WTC11 (cell line): Measurements from ENCODE around the gene THUMPD3. TPM values are rescaled to one million over a fixed set of nuclear protein-coding genes. Genes with fewer than 3 reads are reported as not detected.

ENCODE experiments used
- ATAC-seq: fragments of 200-7000 bp; cut with Tn5 transposase; 2 replicates; pipeline ENCODE4 v1.10.0; 2021; ENCODE audit warnings: mild to moderate bottlenecking, moderate library complexity
- CTCF ChIA-PET: fragments of 300-600 bp; sonication (Branson Sonifier 250); formaldehyde crosslinking; loops from one replicate; lab custom pipeline; 2021; ENCODE audit warnings: antibody characterized with exemption; lab: Charles Lee
- POLR2A ChIA-PET: fragments of 350-600 bp; sonication (Branson Sonifier 250); formaldehyde crosslinking; loops from one replicate; lab custom pipeline; 2021; ENCODE audit warnings: antibody characterized with exemption; lab: Charles Lee
- DNase-seq: peaks from one replicate; pipeline ENCODE4 v3.0.0; 2021; ENCODE audit warnings: low spot score
- H3K27ac Mint-ChIP-seq: 2 replicates; pipeline ENCODE4 v1.8.0; 2021; ENCODE audit warnings: mixed read lengths
- H3K27me3 Mint-ChIP-seq: 2 replicates; pipeline ENCODE4 v1.8.0; 2021; ENCODE audit warnings: low read depth, mild to moderate bottlenecking, moderate library complexity, mixed read lengths
- H3K36me3 Mint-ChIP-seq: 2 replicates; pipeline ENCODE4 v1.8.0; 2021; ENCODE audit warnings: mixed read lengths
- H3K4me1 Mint-ChIP-seq: 2 replicates; pipeline ENCODE4 v1.8.0; 2022; ENCODE audit warnings: mixed read lengths
- H3K4me3 Mint-ChIP-seq: 2 replicates; pipeline ENCODE4 v1.8.0; 2021; ENCODE audit warnings: mild to moderate bottlenecking, moderate library complexity, mixed read lengths
- H3K9me3 Mint-ChIP-seq: 2 replicates; pipeline ENCODE4 v1.8.0; 2021; ENCODE audit warnings: mixed read lengths
- CREM ChIP-seq: sonication (generic); formaldehyde crosslinking; IDR thresholded peaks from 2 replicates; pipeline ENCODE4 v1.8.1; 2022; ENCODE audit warnings: mild to moderate bottlenecking, missing genetic modification reagents, moderate library complexity
- EMX1 ChIP-seq: fragments of 250-450 bp; sonication (Bioruptor Pico); IDR thresholded peaks from 2 replicates; pipeline ENCODE4 v1.8.0; 2021; ENCODE audit warnings: mild to moderate bottlenecking
- GTF2I ChIP-seq: fragments of 250-450 bp; sonication (Bioruptor Pico); conservative IDR thresholded peaks from 2 replicates; pipeline ENCODE4 v1.4.0; 2021; ENCODE audit warnings: mild to moderate bottlenecking
- JUN ChIP-seq: sonication (generic); formaldehyde crosslinking; IDR thresholded peaks from 2 replicates; pipeline ENCODE4 v1.8.0; 2023; ENCODE audit warnings: mild to moderate bottlenecking, missing genetic modification reagents
- KAT7 ChIP-seq: sonication (generic); formaldehyde crosslinking; IDR thresholded peaks from 2 replicates; pipeline ENCODE4 v1.8.1; 2023; ENCODE audit warnings: missing genetic modification reagents, mild to moderate bottlenecking, borderline replicate concordance
- NFATC4 ChIP-seq: fragments of 250-450 bp; sonication (Bioruptor Pico); IDR thresholded peaks from 2 replicates; pipeline ENCODE4 v1.9.0; 2021; ENCODE audit warnings: mild to moderate bottlenecking
- NFE2L1 ChIP-seq: sonication (generic); formaldehyde crosslinking; IDR thresholded peaks from 2 replicates; pipeline ENCODE4 v1.8.1; 2023; ENCODE audit warnings: missing genetic modification reagents
- NR3C1 ChIP-seq: sonication (generic); formaldehyde crosslinking; conservative IDR thresholded peaks from 2 replicates; pipeline ENCODE4 v1.8.1; 2023; ENCODE audit warnings: low read depth, mild to moderate bottlenecking, missing genetic modification reagents
- PRRX2 ChIP-seq: fragments of 250-450 bp; sonication (Bioruptor Pico); IDR thresholded peaks from 2 replicates; pipeline ENCODE4 v1.8.0; 2021; ENCODE audit warnings: mild to moderate bottlenecking
- RELA ChIP-seq: sonication (generic); formaldehyde crosslinking; IDR thresholded peaks from 2 replicates; pipeline ENCODE4 v1.8.1; 2022; ENCODE audit warnings: missing genetic modification reagents, mild to moderate bottlenecking, borderline replicate concordance
- SOX15 ChIP-seq: fragments of 250-450 bp; sonication (Bioruptor Pico); IDR thresholded peaks from 2 replicates; pipeline ENCODE4 v1.9.0; 2021; ENCODE audit warnings: mild to moderate bottlenecking
- ZNF416 ChIP-seq: fragments of 250-450 bp; sonication (Bioruptor Pico); IDR thresholded peaks from 2 replicates; pipeline ENCODE4 v1.9.0; 2021; ENCODE audit warnings: mild to moderate bottlenecking, inconsistent platforms
- total RNA-seq: library from RNA; stranded (reverse); gene quantifications from 3 replicates; pipeline ENCODE4 v1.2.3, GENCODE V29; 2021
- TF ChIP-seq, protein P1 (sequence below): sonication (generic); formaldehyde crosslinking; IDR thresholded peaks from 2 replicates; pipeline ENCODE4 v1.8.0; 2022; ENCODE audit warnings: mild to moderate bottlenecking, missing genetic modification reagents
- TF ChIP-seq, protein P2 (sequence below): sonication (generic); formaldehyde crosslinking; IDR thresholded peaks from 2 replicates; pipeline ENCODE4 v1.8.0; 2022; ENCODE audit warnings: missing genetic modification reagents
- TF ChIP-seq, protein P3 (sequence below): sonication (generic); formaldehyde crosslinking; IDR thresholded peaks from 2 replicates; pipeline ENCODE4 v1.8.0; 2023; ENCODE audit warnings: mild to moderate bottlenecking, missing genetic modification reagents
- TF ChIP-seq, protein P4 (sequence below): sonication (generic); formaldehyde crosslinking; IDR thresholded peaks from 2 replicates; pipeline ENCODE4 v1.8.0; 2023; ENCODE audit warnings: missing genetic modification reagents, mild to moderate bottlenecking, borderline replicate concordance
- TF ChIP-seq, protein P5 (sequence below): fragments of 250-450 bp; sonication (Bioruptor Pico); IDR thresholded peaks from 2 replicates; pipeline ENCODE4 v1.8.0; 2021; ENCODE audit warnings: mild to moderate bottlenecking
- TF ChIP-seq, protein P6 (sequence below): sonication (generic); formaldehyde crosslinking; IDR thresholded peaks from 2 replicates; pipeline ENCODE4 v1.8.0; 2022; ENCODE audit warnings: mild to moderate bottlenecking, missing genetic modification reagents
- TF ChIP-seq, protein P7 (sequence below): sonication (generic); formaldehyde crosslinking; IDR thresholded peaks from 2 replicates; pipeline ENCODE4 v1.8.1; 2023; ENCODE audit warnings: mild to moderate bottlenecking, missing genetic modification reagents

The THUMPD3 gene
- total RNA-seq, 1 experiment from 2014 or later: 67.5 TPM

DNA sequence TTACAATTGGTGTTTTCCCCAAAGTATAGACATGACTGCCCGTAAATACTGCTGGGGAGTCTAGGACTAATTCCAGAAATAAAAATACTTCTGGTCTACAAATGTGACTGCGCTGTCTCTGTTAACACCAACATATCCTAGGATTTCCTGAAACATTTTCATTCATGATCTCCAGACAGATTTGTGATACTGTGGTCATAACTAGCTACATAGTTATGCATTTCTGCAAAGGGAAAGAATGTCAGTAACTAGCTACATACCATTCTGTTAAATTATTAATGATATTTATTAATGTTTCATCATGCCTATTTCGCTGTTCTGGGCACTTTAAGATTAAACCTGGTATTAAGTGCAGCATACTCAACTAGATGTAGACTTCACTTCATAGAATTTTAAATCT, 67.9 kb downstream of the THUMPD3 start:
- no peak overlapping the region for H3K4me3 Mint-ChIP-seq
- H3K27ac Mint-ChIP-seq: no peak overlapping the region
- ATAC-seq (no peak), DNase-seq (no peak)
- ChIA-PET CTCF (no interaction called here), POLR2A (no interaction called here)
- peaks cover 85% of the 10 kb centered on the region for H3K36me3 Mint-ChIP-seq
- no peaks in the 10 kb centered on the region for H3K27me3 Mint-ChIP-seq
- no peaks in the 10 kb centered on the region for H3K4me1 Mint-ChIP-seq
- TF ChIP-seq, protein P1, sequence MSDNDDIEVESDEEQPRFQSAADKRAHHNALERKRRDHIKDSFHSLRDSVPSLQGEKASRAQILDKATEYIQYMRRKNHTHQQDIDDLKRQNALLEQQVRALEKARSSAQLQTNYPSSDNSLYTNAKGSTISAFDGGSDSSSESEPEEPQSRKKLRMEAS (CRISPR knock-in tag): no peak
- TF ChIP-seq, protein P2, sequence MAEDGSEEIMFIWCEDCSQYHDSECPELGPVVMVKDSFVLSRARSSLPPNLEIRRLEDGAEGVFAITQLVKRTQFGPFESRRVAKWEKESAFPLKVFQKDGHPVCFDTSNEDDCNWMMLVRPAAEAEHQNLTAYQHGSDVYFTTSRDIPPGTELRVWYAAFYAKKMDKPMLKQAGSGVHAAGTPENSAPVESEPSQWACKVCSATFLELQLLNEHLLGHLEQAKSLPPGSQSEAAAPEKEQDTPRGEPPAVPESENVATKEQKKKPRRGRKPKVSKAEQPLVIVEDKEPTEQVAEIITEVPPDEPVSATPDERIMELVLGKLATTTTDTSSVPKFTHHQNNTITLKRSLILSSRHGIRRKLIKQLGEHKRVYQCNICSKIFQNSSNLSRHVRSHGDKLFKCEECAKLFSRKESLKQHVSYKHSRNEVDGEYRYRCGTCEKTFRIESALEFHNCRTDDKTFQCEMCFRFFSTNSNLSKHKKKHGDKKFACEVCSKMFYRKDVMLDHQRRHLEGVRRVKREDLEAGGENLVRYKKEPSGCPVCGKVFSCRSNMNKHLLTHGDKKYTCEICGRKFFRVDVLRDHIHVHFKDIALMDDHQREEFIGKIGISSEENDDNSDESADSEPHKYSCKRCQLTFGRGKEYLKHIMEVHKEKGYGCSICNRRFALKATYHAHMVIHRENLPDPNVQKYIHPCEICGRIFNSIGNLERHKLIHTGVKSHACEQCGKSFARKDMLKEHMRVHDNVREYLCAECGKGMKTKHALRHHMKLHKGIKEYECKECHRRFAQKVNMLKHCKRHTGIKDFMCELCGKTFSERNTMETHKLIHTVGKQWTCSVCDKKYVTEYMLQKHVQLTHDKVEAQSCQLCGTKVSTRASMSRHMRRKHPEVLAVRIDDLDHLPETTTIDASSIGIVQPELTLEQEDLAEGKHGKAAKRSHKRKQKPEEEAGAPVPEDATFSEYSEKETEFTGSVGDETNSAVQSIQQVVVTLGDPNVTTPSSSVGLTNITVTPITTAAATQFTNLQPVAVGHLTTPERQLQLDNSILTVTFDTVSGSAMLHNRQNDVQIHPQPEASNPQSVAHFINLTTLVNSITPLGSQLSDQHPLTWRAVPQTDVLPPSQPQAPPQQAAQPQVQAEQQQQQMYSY (CRISPR knock-in tag): no peak
- TF ChIP-seq, all 79 proteins: peak for 0
- H3K9me3 Mint-ChIP-seq: no peaks in the 10 kb centered on the region

DNA sequence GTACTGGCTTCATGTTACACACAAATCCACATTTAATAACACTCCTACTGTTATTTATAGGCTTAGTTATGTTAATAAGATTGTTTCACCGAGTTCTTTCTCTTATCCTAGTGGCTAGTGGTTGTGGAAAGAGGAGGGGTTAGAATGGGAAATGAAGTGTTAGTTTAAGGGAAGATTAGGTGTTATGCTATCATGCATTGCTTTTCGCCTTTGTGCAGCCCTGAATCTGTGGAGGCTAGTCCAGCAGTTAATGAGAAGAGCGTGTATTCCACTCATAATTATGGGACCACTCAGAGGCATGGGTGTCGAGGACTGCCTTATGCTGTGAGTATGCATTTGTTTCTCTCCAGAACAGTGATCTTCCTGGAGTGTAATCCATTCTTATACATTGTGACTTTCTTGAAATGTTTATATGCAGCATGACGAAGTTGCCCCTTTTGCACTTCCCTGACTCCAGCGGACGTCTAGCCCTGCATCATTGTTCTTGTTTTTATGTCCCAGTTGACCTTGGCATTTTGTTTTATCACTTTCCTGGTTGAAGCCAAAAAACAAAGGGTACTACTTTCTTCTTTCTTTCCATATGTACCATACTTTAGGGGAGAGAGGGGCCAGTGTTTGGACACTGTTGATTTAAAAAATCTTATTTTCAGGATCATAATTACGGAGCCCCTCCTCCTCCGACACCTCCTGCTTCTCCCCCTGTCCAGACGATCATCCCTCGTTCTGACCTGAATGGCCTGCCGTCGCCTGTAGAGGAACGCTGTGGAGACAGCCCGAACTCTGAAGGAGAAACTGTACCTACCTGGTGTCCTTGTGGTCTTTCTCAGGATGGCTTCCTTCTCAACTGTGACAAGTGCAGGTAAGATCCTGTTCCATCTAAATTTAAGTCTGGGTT, 71.0 kb downstream of the THUMPD3 start:
- ATAC-seq: no peak
- H3K27me3 Mint-ChIP-seq: no peaks in the 10 kb centered on the region
- H3K4me1 Mint-ChIP-seq: no peaks in the 10 kb centered on the region
- TF ChIP-seq GTF2I (CRISPR knock-in tag) (no peak), CREM (no peak), JUN (CRISPR knock-in tag) (no peak), RELA (CRISPR knock-in tag) (no peak), SOX15 (CRISPR knock-in tag) (no peak), NFATC4 (CRISPR knock-in tag) (no peak), PRRX2 (CRISPR knock-in tag) (no peak), EMX1 (CRISPR knock-in tag) (no peak), NFE2L1 (CRISPR knock-in tag) (no peak), ZNF416 (CRISPR knock-in tag) (no peak), NR3C1 (CRISPR knock-in tag) (no peak), KAT7 (CRISPR knock-in tag) (no peak)
- TF ChIP-seq, protein P3, sequence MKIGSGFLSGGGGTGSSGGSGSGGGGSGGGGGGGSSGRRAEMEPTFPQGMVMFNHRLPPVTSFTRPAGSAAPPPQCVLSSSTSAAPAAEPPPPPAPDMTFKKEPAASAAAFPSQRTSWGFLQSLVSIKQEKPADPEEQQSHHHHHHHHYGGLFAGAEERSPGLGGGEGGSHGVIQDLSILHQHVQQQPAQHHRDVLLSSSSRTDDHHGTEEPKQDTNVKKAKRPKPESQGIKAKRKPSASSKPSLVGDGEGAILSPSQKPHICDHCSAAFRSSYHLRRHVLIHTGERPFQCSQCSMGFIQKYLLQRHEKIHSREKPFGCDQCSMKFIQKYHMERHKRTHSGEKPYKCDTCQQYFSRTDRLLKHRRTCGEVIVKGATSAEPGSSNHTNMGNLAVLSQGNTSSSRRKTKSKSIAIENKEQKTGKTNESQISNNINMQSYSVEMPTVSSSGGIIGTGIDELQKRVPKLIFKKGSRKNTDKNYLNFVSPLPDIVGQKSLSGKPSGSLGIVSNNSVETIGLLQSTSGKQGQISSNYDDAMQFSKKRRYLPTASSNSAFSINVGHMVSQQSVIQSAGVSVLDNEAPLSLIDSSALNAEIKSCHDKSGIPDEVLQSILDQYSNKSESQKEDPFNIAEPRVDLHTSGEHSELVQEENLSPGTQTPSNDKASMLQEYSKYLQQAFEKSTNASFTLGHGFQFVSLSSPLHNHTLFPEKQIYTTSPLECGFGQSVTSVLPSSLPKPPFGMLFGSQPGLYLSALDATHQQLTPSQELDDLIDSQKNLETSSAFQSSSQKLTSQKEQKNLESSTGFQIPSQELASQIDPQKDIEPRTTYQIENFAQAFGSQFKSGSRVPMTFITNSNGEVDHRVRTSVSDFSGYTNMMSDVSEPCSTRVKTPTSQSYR (CRISPR knock-in tag): no peak
- TF ChIP-seq, protein P4, sequence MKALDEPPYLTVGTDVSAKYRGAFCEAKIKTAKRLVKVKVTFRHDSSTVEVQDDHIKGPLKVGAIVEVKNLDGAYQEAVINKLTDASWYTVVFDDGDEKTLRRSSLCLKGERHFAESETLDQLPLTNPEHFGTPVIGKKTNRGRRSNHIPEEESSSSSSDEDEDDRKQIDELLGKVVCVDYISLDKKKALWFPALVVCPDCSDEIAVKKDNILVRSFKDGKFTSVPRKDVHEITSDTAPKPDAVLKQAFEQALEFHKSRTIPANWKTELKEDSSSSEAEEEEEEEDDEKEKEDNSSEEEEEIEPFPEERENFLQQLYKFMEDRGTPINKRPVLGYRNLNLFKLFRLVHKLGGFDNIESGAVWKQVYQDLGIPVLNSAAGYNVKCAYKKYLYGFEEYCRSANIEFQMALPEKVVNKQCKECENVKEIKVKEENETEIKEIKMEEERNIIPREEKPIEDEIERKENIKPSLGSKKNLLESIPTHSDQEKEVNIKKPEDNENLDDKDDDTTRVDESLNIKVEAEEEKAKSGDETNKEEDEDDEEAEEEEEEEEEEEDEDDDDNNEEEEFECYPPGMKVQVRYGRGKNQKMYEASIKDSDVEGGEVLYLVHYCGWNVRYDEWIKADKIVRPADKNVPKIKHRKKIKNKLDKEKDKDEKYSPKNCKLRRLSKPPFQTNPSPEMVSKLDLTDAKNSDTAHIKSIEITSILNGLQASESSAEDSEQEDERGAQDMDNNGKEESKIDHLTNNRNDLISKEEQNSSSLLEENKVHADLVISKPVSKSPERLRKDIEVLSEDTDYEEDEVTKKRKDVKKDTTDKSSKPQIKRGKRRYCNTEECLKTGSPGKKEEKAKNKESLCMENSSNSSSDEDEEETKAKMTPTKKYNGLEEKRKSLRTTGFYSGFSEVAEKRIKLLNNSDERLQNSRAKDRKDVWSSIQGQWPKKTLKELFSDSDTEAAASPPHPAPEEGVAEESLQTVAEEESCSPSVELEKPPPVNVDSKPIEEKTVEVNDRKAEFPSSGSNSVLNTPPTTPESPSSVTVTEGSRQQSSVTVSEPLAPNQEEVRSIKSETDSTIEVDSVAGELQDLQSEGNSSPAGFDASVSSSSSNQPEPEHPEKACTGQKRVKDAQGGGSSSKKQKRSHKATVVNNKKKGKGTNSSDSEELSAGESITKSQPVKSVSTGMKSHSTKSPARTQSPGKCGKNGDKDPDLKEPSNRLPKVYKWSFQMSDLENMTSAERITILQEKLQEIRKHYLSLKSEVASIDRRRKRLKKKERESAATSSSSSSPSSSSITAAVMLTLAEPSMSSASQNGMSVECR (CRISPR knock-in tag): no peak
- TF ChIP-seq, protein P5, sequence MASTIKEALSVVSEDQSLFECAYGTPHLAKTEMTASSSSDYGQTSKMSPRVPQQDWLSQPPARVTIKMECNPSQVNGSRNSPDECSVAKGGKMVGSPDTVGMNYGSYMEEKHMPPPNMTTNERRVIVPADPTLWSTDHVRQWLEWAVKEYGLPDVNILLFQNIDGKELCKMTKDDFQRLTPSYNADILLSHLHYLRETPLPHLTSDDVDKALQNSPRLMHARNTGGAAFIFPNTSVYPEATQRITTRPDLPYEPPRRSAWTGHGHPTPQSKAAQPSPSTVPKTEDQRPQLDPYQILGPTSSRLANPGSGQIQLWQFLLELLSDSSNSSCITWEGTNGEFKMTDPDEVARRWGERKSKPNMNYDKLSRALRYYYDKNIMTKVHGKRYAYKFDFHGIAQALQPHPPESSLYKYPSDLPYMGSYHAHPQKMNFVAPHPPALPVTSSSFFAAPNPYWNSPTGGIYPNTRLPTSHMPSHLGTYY: no peak
- TF ChIP-seq, protein P6, sequence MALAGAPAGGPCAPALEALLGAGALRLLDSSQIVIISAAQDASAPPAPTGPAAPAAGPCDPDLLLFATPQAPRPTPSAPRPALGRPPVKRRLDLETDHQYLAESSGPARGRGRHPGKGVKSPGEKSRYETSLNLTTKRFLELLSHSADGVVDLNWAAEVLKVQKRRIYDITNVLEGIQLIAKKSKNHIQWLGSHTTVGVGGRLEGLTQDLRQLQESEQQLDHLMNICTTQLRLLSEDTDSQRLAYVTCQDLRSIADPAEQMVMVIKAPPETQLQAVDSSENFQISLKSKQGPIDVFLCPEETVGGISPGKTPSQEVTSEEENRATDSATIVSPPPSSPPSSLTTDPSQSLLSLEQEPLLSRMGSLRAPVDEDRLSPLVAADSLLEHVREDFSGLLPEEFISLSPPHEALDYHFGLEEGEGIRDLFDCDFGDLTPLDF: no peak
- TF ChIP-seq, protein P7, sequence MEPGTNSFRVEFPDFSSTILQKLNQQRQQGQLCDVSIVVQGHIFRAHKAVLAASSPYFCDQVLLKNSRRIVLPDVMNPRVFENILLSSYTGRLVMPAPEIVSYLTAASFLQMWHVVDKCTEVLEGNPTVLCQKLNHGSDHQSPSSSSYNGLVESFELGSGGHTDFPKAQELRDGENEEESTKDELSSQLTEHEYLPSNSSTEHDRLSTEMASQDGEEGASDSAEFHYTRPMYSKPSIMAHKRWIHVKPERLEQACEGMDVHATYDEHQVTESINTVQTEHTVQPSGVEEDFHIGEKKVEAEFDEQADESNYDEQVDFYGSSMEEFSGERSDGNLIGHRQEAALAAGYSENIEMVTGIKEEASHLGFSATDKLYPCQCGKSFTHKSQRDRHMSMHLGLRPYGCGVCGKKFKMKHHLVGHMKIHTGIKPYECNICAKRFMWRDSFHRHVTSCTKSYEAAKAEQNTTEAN (CRISPR knock-in tag): no peak
- TF ChIP-seq, all 79 proteins: peak for 0
- Mint-ChIP-seq H3K9me3 (no peaks in the 10 kb centered on the region), H3K4me3 (no peak overlapping the region), H3K27ac (peak overlapping the region; percentile 2; the same call in 1 of the 2 replicates), H3K36me3 (peaks cover 76% of the 10 kb centered on the region)
- CTCF ChIA-PET: no interaction called here
- POLR2A ChIA-PET: no interaction called here
- no peak for DNase-seq
